Measurements from ENCODE around the gene ZC3H4.

DNA sequence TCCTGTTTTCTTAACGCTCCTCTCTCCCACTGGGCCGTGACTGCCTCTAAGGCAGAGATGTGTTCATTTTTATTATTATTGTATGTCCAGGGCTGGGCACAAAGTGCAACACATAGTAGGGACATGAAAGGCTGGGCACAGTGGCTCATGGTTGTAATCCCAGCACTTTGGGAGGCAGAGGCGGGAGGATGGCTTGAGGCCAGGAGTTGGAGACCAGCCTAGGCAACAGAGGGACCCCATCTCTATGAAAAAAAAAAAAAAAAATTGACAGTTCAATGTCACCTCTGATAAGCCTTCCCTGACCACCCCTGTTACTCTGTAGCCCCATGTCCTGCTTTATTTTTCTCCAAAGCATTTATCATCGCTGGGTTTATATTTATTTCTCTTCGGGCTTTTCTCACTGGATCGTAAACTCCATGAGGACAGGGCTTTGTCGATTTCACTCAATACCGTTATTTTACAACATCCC lies 16.6 kb upstream of the ZC3H4 start:
- TF ChIP-seq CTCF (conservative IDR thresholded peaks at IDR 0.05; ENCODE audit: low read depth in 2 of 2), result no peak
- no peak for TF ChIP-seq POLR2AphosphoS5 (IDR thresholded peaks at IDR 0.05; ENCODE audit: low read depth)
- TF ChIP-seq, protein P1, sequence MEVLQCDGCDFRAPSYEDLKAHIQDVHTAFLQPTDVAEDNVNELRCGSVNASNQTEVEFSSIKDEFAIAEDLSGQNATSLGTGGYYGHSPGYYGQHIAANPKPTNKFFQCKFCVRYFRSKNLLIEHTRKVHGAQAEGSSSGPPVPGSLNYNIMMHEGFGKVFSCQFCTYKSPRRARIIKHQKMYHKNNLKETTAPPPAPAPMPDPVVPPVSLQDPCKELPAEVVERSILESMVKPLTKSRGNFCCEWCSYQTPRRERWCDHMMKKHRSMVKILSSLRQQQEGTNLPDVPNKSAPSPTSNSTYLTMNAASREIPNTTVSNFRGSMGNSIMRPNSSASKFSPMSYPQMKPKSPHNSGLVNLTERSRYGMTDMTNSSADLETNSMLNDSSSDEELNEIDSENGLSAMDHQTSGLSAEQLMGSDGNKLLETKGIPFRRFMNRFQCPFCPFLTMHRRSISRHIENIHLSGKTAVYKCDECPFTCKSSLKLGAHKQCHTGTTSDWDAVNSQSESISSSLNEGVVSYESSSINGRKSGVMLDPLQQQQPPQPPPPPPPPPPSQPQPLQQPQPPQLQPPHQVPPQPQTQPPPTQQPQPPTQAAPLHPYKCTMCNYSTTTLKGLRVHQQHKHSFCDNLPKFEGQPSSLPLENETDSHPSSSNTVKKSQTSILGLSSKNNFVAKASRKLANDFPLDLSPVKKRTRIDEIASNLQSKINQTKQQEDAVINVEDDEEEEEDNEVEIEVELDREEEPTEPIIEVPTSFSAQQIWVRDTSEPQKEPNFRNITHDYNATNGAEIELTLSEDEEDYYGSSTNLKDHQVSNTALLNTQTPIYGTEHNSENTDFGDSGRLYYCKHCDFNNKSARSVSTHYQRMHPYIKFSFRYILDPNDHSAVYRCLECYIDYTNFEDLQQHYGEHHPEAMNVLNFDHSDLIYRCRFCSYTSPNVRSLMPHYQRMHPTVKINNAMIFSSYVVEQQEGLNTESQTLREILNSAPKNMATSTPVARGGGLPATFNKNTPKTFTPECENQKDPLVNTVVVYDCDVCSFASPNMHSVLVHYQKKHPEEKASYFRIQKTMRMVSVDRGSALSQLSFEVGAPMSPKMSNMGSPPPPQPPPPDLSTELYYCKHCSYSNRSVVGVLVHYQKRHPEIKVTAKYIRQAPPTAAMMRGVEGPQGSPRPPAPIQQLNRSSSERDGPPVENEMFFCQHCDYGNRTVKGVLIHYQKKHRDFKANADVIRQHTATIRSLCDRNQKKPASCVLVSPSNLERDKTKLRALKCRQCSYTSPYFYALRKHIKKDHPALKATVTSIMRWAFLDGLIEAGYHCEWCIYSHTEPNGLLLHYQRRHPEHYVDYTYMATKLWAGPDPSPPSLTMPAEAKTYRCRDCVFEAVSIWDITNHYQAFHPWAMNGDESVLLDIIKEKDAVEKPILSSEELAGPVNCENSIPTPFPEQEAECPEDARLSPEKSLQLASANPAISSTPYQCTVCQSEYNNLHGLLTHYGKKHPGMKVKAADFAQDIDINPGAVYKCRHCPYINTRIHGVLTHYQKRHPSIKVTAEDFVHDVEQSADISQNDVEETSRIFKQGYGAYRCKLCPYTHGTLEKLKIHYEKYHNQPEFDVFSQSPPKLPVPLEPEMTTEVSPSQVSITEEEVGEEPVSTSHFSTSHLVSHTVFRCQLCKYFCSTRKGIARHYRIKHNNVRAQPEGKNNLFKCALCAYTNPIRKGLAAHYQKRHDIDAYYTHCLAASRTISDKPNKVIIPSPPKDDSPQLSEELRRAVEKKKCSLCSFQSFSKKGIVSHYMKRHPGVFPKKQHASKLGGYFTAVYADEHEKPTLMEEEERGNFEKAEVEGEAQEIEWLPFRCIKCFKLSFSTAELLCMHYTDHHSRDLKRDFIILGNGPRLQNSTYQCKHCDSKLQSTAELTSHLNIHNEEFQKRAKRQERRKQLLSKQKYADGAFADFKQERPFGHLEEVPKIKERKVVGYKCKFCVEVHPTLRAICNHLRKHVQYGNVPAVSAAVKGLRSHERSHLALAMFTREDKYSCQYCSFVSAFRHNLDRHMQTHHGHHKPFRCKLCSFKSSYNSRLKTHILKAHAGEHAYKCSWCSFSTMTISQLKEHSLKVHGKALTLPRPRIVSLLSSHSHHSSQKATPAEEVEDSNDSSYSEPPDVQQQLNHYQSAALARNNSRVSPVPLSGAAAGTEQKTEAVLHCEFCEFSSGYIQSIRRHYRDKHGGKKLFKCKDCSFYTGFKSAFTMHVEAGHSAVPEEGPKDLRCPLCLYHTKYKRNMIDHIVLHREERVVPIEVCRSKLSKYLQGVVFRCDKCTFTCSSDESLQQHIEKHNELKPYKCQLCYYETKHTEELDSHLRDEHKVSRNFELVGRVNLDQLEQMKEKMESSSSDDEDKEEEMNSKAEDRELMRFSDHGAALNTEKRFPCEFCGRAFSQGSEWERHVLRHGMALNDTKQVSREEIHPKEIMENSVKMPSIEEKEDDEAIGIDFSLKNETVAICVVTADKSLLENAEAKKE (CRISPR knock-in tag; IDR thresholded peaks at IDR 0.05), result no peak
- no peak for TF ChIP-seq JUNB (IDR thresholded peaks at IDR 0.05; ENCODE audit: unreplicated experiment)
- no peak for TF ChIP-seq EZH2 (IDR thresholded peaks at IDR 0.05; ENCODE audit: low read depth, unreplicated experiment)
